PC-3 (cell line): Measurements from ENCODE around the gene SLC22A6. TPM values are rescaled to one million over a fixed set of nuclear protein-coding genes. Genes with fewer than 3 reads are reported as not detected.
A peak's percentile ranks its signal among the peaks of the same experiment; 100 is the strongest.

Experiments used
- ATAC-seq: fragments of 200-7000 bp; cut with Tn5 transposase; 2 replicates; pipeline ENCODE4 v1.9.1; 2020; ENCODE audit warnings: mild to moderate bottlenecking, moderate library complexity
- BruUV-seq: library from RNA; stranded (reverse); fragments of 400-500 nt; replicated peaks from 2 replicates; lab custom pipeline; 2021; lab: Mats Ljungman, UMichigan
- CTCF ChIA-PET: fragments of 300-600 bp; sonication (Branson Sonifier 250); formaldehyde crosslinking; loops from one replicate; lab custom pipeline; 2022; ENCODE audit warnings: antibody characterized with exemption; lab: Charles Lee
- POLR2A ChIA-PET: fragments of 300-600 bp; sonication (Branson Sonifier 250); formaldehyde crosslinking; loops from one replicate; lab custom pipeline; 2022; ENCODE audit warnings: antibody characterized with exemption; ENCODE audit not compliant: unreplicated experiment; lab: Charles Lee
- DNase-seq: peaks from one replicate; pipeline ENCODE4 v3.0.0-alpha.2; 2015
- H2AFZ ChIP-seq: fragments of 300-600 bp; sonication (generic); 2 replicates; pipeline ENCODE4 v1.6.0; 2016; ENCODE audit warnings: antibody characterized with exemption, low read length
- H3F3A ChIP-seq: fragments of 300-600 bp; sonication (generic); one replicate; pipeline ENCODE4 v1.6.0; 2017; ENCODE audit warnings: antibody characterized with exemption, low read length, control low read depth, mild to moderate bottlenecking; ENCODE audit not compliant: unreplicated experiment
- H3K27ac ChIP-seq: fragments of 300-600 bp; sonication (generic); 2 replicates; pipeline ENCODE4 v1.5.1; 2016; ENCODE audit warnings: mild to moderate bottlenecking, low read length
- H3K27me3 ChIP-seq: fragments of 300-600 bp; sonication (generic); 2 replicates; pipeline ENCODE4 v1.6.1; 2016; ENCODE audit warnings: low read length, mixed read lengths
- H3K36me3 ChIP-seq: fragments of 300-600 bp; sonication (generic); 2 replicates; pipeline ENCODE4 v1.6.1; 2016; ENCODE audit warnings: low read depth, mixed run types, low read length, mixed read lengths
- H3K4me1 ChIP-seq: fragments of 300-600 bp; sonication (generic); 2 replicates; pipeline ENCODE4 v1.5.1; 2016; ENCODE audit warnings: low read length; ENCODE audit not compliant: insufficient read depth
- H3K4me2 ChIP-seq: fragments of 300-600 bp; sonication (generic); 2 replicates; pipeline ENCODE4 v1.6.0; 2016; ENCODE audit warnings: low read length
- H3K4me3 ChIP-seq: fragments of 300-600 bp; sonication (generic); 2 replicates; pipeline ENCODE4 v1.5.1; 2016; ENCODE audit warnings: mild to moderate bottlenecking, low read length, mixed read lengths
- H3K79me2 ChIP-seq: fragments of 300-600 bp; sonication (generic); 2 replicates; pipeline ENCODE4 v1.6.1; 2017; ENCODE audit warnings: low read length, mixed read lengths
- H3K9ac ChIP-seq: fragments of 300-600 bp; sonication (generic); 2 replicates; pipeline ENCODE4 v1.6.0; 2016; ENCODE audit warnings: mild to moderate bottlenecking, low read length
- H3K9me2 ChIP-seq: fragments of 300-600 bp; sonication (generic); replicated peaks from 2 replicates; pipeline ENCODE4 v1.6.1; 2016; ENCODE audit warnings: mixed run types, low read length, mixed read lengths
- H3K9me3 ChIP-seq: fragments of 300-600 bp; sonication (generic); 2 replicates; pipeline ENCODE4 v1.6.1; 2016; ENCODE audit warnings: low read length, mixed read lengths
- H4K20me1 ChIP-seq: fragments of 300-600 bp; sonication (generic); 2 replicates; pipeline ENCODE4 v1.6.1; 2016; ENCODE audit warnings: low read length, mixed read lengths
- CTCF ChIP-seq: fragments of 300-600 bp; sonication (generic); conservative IDR thresholded peaks from 2 replicates; pipeline ENCODE4 v1.5.1; 2017; ENCODE audit warnings: antibody characterized with exemption, low read depth, mild to moderate bottlenecking, low read length
- EZH2 ChIP-seq: fragments of 300-600 bp; sonication (generic); IDR thresholded peaks from one replicate; pipeline ENCODE4 v1.6.1; 2017; ENCODE audit warnings: antibody characterized with exemption, mild to moderate bottlenecking, low read length; ENCODE audit not compliant: unreplicated experiment
- EZH2phosphoT487 ChIP-seq: fragments of 300-600 bp; sonication (generic); IDR thresholded peaks from 2 replicates; pipeline ENCODE4 v1.6.1; 2018; ENCODE audit warnings: mild to moderate bottlenecking, antibody characterized with exemption, low read length, borderline replicate concordance
- intact Hi-C: fragments of 100-400 bp; cut with micrococcal nuclease; formaldehyde crosslinking; loops from 2 replicates; pipeline ENCODE4 v1.9.0; 2023
- total RNA-seq: library from RNA; depleted of rRNA; stranded (reverse); fragments of >200 nt; gene quantifications from 2 replicates; pipeline ENCODE4 v1.2.3, GENCODE V29; 2014

The SLC22A6 gene
- total RNA-seq, 1 experiment from 2014 or later = not detected

GRCh38 chr11:62980133-62980760, 4.5 kb downstream of the SLC22A6 start:
- Histone ChIP-seq H3K4me2 (no peak overlapping the region), H3K27me3 (peaks cover 42% of the 10 kb centered on the region), H3K36me3 (no peaks in the 10 kb centered on the region), H4K20me1 (no peaks in the 10 kb centered on the region), H3K27ac (no peak overlapping the region), H3K4me3 (no peak overlapping the region), H3K79me2 (no peaks in the 10 kb centered on the region), H3K9ac (no peak overlapping the region), H2AFZ (no peak overlapping the region), H3K9me2 (no peaks in the 10 kb centered on the region), H3K9me3 (no peaks in the 10 kb centered on the region), H3F3A (no peaks in the 10 kb centered on the region), H3K4me1 (no peaks in the 10 kb centered on the region)
- POLR2A ChIA-PET = no interaction called here
- intact Hi-C loops = no loop called here
- ATAC-seq = no peak
- TF ChIP-seq EZH2phosphoT487 (no peak), CTCF (no peak), EZH2 (no peak)
- CTCF ChIA-PET = no interaction called here
- no TSS peak for BruUV-seq
- peak; percentile 32 for DNase-seq

GRCh38 chr11:62976109-62976508, 8.7 kb downstream of the SLC22A6 start:
- TF ChIP-seq EZH2 (no peak), CTCF (no peak), EZH2phosphoT487 (no peak)
- BruUV-seq = no TSS peak
- Histone ChIP-seq H3K36me3 (no peaks in the 10 kb centered on the region), H3K27me3 (peaks cover 24% of the 10 kb centered on the region), H3K9me3 (no peaks in the 10 kb centered on the region), H3K4me2 (no peak overlapping the region), H3F3A (no peaks in the 10 kb centered on the region), H3K79me2 (no peaks in the 10 kb centered on the region), H3K4me3 (no peak overlapping the region), H3K27ac (no peak overlapping the region), H3K4me1 (no peaks in the 10 kb centered on the region), H3K9ac (no peak overlapping the region), H3K9me2 (no peaks in the 10 kb centered on the region), H2AFZ (no peak overlapping the region), H4K20me1 (no peaks in the 10 kb centered on the region)
- intact Hi-C loops = no loop called here
- CTCF ChIA-PET = interaction anchor here (1.5 kb wide), 1 partner anchor 70 kb away, joined by 8 read pairs; no protein-coding TSS in a partner anchor
- no peak for ATAC-seq
- POLR2A ChIA-PET = no interaction called here
- DNase-seq = no peak
